Sigmoid colon (tissue), 7 donors: Measurements from ENCODE around the gene TPRKB. TPM values are rescaled to one million over a fixed set of nuclear protein-coding genes. Genes with fewer than 3 reads are reported as not detected.
"Not testable (repeated sequence)": the region's sequence is repeated elsewhere in the genome, so short reads cannot be mapped to it uniquely, and the experiment has no call there.

Source experiments
- DNase-seq: peaks from one replicate; pipeline ENCODE4 v3.0.0-alpha.2; 2019
- H3K27ac ChIP-seq, 4 donors: fragments of 200-600 bp; sonication (generic); one replicate each; pipeline ENCODE4 v1.5.1; 2016 to 2019; ENCODE audit warnings: mild to moderate bottlenecking in 1 of 4
- H3K27me3 ChIP-seq, 3 donors: fragments of 200-600 bp; sonication (generic); one replicate each; pipeline ENCODE4 v1.5.1; 2019; ENCODE audit warnings: mild to moderate bottlenecking in 1 of 3
- H3K36me3 ChIP-seq, 4 donors: fragments of 200-600 bp; sonication (generic); one replicate each; pipeline ENCODE4 v1.5.1; 2016 to 2019
- H3K4me1 ChIP-seq, 4 donors: fragments of 200-600 bp; sonication (generic); one replicate each; pipeline ENCODE4 v1.5.1; 2017 to 2019
- H3K4me3 ChIP-seq, 4 donors: fragments of 200-600 bp; sonication (generic); one replicate each; pipeline ENCODE4 v1.5.1; 2017 to 2019; ENCODE audit warnings: mild to moderate bottlenecking in 2 of 4, moderate library complexity in 1 of 4
- H3K9me3 ChIP-seq, 4 donors: fragments of 200-600 bp in 3 of 4; sonication (generic) in 3 of 4; one replicate each; pipeline versions ENCODE4 v1.5.1 to v1.6.1; 2013 to 2019
- CTCF ChIP-seq, 4 experiments: fragments of 450-650 bp in 3 of 4; fragments of 200-600 bp in 1 of 4; IDR thresholded peaks; one replicate each; pipeline ENCODE4 v1.5.1; 2016 to 2019; ENCODE audit warnings: antibody characterized with exemption in 4 of 4, mild to moderate bottlenecking in 3 of 4, moderate library complexity in 2 of 4
- EP300 ChIP-seq, 4 donors: sonication (generic); formaldehyde crosslinking; IDR thresholded peaks; one replicate each; pipeline ENCODE4 v1.6.1; 2017; ENCODE audit warnings: antibody characterized with exemption in 4 of 4
- POLR2A ChIP-seq, 2 donors: fragments of 450-650 bp; IDR thresholded peaks; one replicate each; pipeline ENCODE4 v1.6.1; 2016; ENCODE audit warnings: antibody characterized with exemption in 2 of 2, mild to moderate bottlenecking in 2 of 2, moderate library complexity in 2 of 2
- POLR2AphosphoS5 ChIP-seq, 4 donors: sonication (generic); formaldehyde crosslinking; IDR thresholded peaks; one replicate each; pipeline ENCODE4 v1.6.1; 2017; ENCODE audit warnings: antibody characterized with exemption in 4 of 4
- WGBS, 2 donors: extraction: QIAGEN DNeasy Blood & Tissue Kit; methylation state at CpG; one replicate each; pipeline ENCODE4 v1.1.7; 2013; 5-methylcytosine and 5-hydroxymethylcytosine counted together
- intact Hi-C: fragments of 100-400 bp; cut with DNase I; formaldehyde crosslinking; loops from one replicate; pipeline ENCODE4 v1.15.1; 2023
- polyA plus RNA-seq, 3 donors: library from polyadenylated mRNA; stranded (reverse); fragments of 200-250 nt; gene quantifications; one replicate each; pipeline ENCODE4 v1.2.3, GENCODE V29; 2013
- total RNA-seq, 4 donors: library from RNA; depleted of rRNA; stranded (reverse); fragments of >200 nt; gene quantifications; one replicate each; pipeline ENCODE4 v1.1.0, GENCODE V29; 2016
- donor health status: healthy with polysubstance abuse.
- donor health status: Bipolar disorder and iron deficiency.
- donor health status: healthy.

TPRKB gene
- total and polyA plus RNA-seq, 7 donors, result 19.0 to 86.2 (median 45.9) TPM

GRCh38 chr2:73766349-73766748 is 29.2 kb upstream of the TPRKB start:
- no peak for DNase-seq
- WGBS, 2 donors, result 97 to 99% methylated on average over 1 of the region's 1 CpG
- no peak overlapping the region for H3K27ac ChIP-seq
- TF ChIP-seq EP300 (IDR thresholded peaks at IDR 0.05) (no peak), CTCF (IDR thresholded peaks at IDR 0.05) (no peak), POLR2AphosphoS5 (IDR thresholded peaks at IDR 0.05) (no peak), POLR2A (IDR thresholded peaks at IDR 0.05) (no peak)
- intact Hi-C loops, result no loop called here
- H3K9me3 ChIP-seq, result no peaks in the 10 kb centered on the region
- no peaks in the 10 kb centered on the region for H3K27me3 ChIP-seq
- no peak overlapping the region for H3K4me3 ChIP-seq
- H3K36me3 ChIP-seq, result peaks cover 10 to 98% (median 39%) of the 10 kb centered on the region in 4 donors
- no peaks in the 10 kb centered on the region for H3K4me1 ChIP-seq

- intact Hi-C loops, result no loop called here
These were observed 27.8 kb upstream of the TPRKB start for GRCh38 chr2:73764945-73765344.

GRCh38 chr2:73762571-73762970 is 25.4 kb upstream of the TPRKB start:
- H3K27ac ChIP-seq, result no peak overlapping the region
- WGBS, 2 donors, result 92 to 95% methylated on average over 1 of the region's 1 CpG
- H3K27me3 ChIP-seq, result no peaks in the 10 kb centered on the region
- H3K9me3 ChIP-seq, result no peaks in the 10 kb centered on the region
- peaks cover 0 to 81% (median 31%) of the 10 kb centered on the region in 4 donors for H3K36me3 ChIP-seq
- intact Hi-C loops, result no loop called here
- TF ChIP-seq POLR2A (IDR thresholded peaks at IDR 0.05), result no peak
- TF ChIP-seq EP300 (IDR thresholded peaks at IDR 0.05), result no peak
- TF ChIP-seq POLR2AphosphoS5 (IDR thresholded peaks at IDR 0.05), result no peak
- TF ChIP-seq CTCF (IDR thresholded peaks at IDR 0.05), result no peak
- DNase-seq, result no peak
- peaks cover 0 to 14% (median 12%) of the 10 kb centered on the region in 4 donors for H3K4me1 ChIP-seq
- H3K4me3 ChIP-seq, result no peak overlapping the region

More at GRCh38 chr2:73764945-73765344, 27.8 kb upstream of the TPRKB start:
- H3K36me3 ChIP-seq, result peaks cover 10 to 99% (median 43%) of the 10 kb centered on the region in 4 donors
- H3K27ac ChIP-seq, result no peak overlapping the region
- H3K9me3 ChIP-seq, result no peaks in the 10 kb centered on the region
- peaks cover 0 to 3% (median 1%) of the 10 kb centered on the region in 4 donors for H3K4me1 ChIP-seq
- no peak overlapping the region for H3K4me3 ChIP-seq
- no peaks in the 10 kb centered on the region for H3K27me3 ChIP-seq
- DNase-seq, result no peak
- WGBS, 2 donors, result 98% methylated on average over 1 of the region's 1 CpG
- TF ChIP-seq EP300 (IDR thresholded peaks at IDR 0.05) (no peak), POLR2AphosphoS5 (IDR thresholded peaks at IDR 0.05) (no peak), POLR2A (IDR thresholded peaks at IDR 0.05) (no peak), CTCF (IDR thresholded peaks at IDR 0.05) (no peak)

- Histone ChIP-seq H3K4me1 (peaks cover 0 to 14% (median 12%) of the 10 kb centered on the region in 4 donors), H3K9me3 (no peaks in the 10 kb centered on the region), H3K4me3 (no peak overlapping the region), H3K27ac (peak overlapping the region in 1 of 4 donors; percentile 8), H3K36me3 (peaks cover 8 to 75% (median 26%) of the 10 kb centered on the region in 4 donors), H3K27me3 (no peaks in the 10 kb centered on the region)
- intact Hi-C loops, result no loop called here
- DNase-seq, result no peak
- WGBS, 2 donors, result 94 to 95% methylated on average over 2 of the region's 2 CpGs
- no peak for TF ChIP-seq EP300 (IDR thresholded peaks at IDR 0.05)
- no peak for TF ChIP-seq POLR2A (IDR thresholded peaks at IDR 0.05)
- TF ChIP-seq CTCF (IDR thresholded peaks at IDR 0.05), result no peak
- no peak for TF ChIP-seq POLR2AphosphoS5 (IDR thresholded peaks at IDR 0.05)
These were observed 22.8 kb upstream of the TPRKB start for GRCh38 chr2:73759904-73760303.

GRCh38 chr2:73759285-73759764 is 22.2 kb upstream of the TPRKB start:
- Histone ChIP-seq H3K9me3 (no peaks in the 10 kb centered on the region), H3K36me3 (peaks cover 9 to 75% (median 22%) of the 10 kb centered on the region in 4 donors), H3K27ac (peak overlapping the region in 1 of 4 donors; percentile 8), H3K4me3 (no peak overlapping the region), H3K27me3 (no peaks in the 10 kb centered on the region), H3K4me1 (peaks cover 0 to 14% (median 12%) of the 10 kb centered on the region in 4 donors)
- 42 to 58% methylated on average over 3 of the region's 3 CpGs for WGBS, 2 donors
- no peak for DNase-seq
- no peak for TF ChIP-seq CTCF (IDR thresholded peaks at IDR 0.05)
- peak in 1 of 4 donors; percentile 6 for TF ChIP-seq POLR2AphosphoS5 (IDR thresholded peaks at IDR 0.05)
- intact Hi-C loops, result no loop called here

GRCh38 chr2:73754332-73754731 is 17.2 kb upstream of the TPRKB start:
- DNase-seq, H3K4me1 ChIP-seq, H3K27me3 ChIP-seq, H3K9me3 ChIP-seq, H3K4me3 ChIP-seq, H3K27ac ChIP-seq, intact Hi-C loops: not testable (repeated sequence)
- 97 to 98% methylated on average over 7 of the region's 7 CpGs for WGBS, 2 donors
- peaks cover 3 to 71% (median 11%) of the 10 kb centered on the region in 4 donors for H3K36me3 ChIP-seq
